GM12878 (cell line): ENCODE measurements around the gene MAP6D1. TPM values are rescaled to one million over a fixed set of nuclear protein-coding genes. Genes with fewer than 3 reads are reported as not detected.
"Not testable (repeated sequence)": the region's sequence is repeated elsewhere in the genome, so short reads cannot be mapped to it uniquely, and the experiment has no call there.

Source experiments
- ATAC-seq: fragments of 200-7000 bp; cut with Tn5 transposase; 3 replicates; pipeline ENCODE4 v1.9.1; 2020; ENCODE audit warnings: mild to moderate bottlenecking, moderate library complexity
- BruUV-seq: library from RNA; stranded (reverse); fragments of 400-500 nt; replicated peaks from 2 replicates; lab custom pipeline; 2021; lab: Mats Ljungman, UMichigan
- CTCF ChIA-PET: fragments of 300-600 bp; sonication (Branson Sonifier 250); formaldehyde crosslinking; extraction: SDS; loops from one replicate; lab custom pipeline; 2021; ENCODE audit warnings: inconsistent platforms; lab: Yijun Ruan, JAX
- POLR2A ChIA-PET: fragments of 350-600 bp; formaldehyde crosslinking; extraction: SDS; loops from one replicate; lab custom pipeline; 2021; ENCODE audit warnings: inconsistent platforms; lab: Charles Lee
- RAD21 ChIA-PET: fragments of 300-600 bp; sonication (Branson Sonifier 250); formaldehyde crosslinking; loops from one replicate; lab custom pipeline; 2023; ENCODE audit warnings: antibody characterized with exemption; ENCODE audit not compliant: unreplicated experiment; lab: Charles Lee
- SMC1A ChIA-PET: fragments of 300-600 bp; sonication (Branson Sonifier 250); formaldehyde crosslinking; loops from one replicate; lab custom pipeline; 2023; ENCODE audit not compliant: unreplicated experiment, uncharacterized antibody; lab: Charles Lee
- DNase-seq: peaks from one replicate; pipeline ENCODE4 v3.0.0-alpha.2; 2011; ENCODE audit warnings: low read depth, low spot score
- FAIRE-seq: peaks from 3 replicates; lab custom pipeline; 2011; peaks lifted over from hg19 to GRCh38; lab: Jason Lieb, UNC
- H2AFZ ChIP-seq: 2 replicates; pipeline ENCODE4 v1.6.0; 2011; ENCODE audit warnings: low read depth, low read length, control low read depth; ENCODE audit not compliant: control insufficient read depth
- H3K27ac ChIP-seq: 2 replicates; pipeline ENCODE4 v1.5.1; 2011; ENCODE audit warnings: control low read depth; ENCODE audit not compliant: control insufficient read depth, insufficient read depth
- H3K27me3 ChIP-seq, 2 experiments: replicated peaks in 1 of 2; 2 replicates each; pipeline versions ENCODE4 v1.6.0 to v1.6.1; 2011; ENCODE audit warnings: low read length in 1 of 2; ENCODE audit not compliant: control insufficient read depth in 2 of 2, insufficient read depth in 2 of 2
- H3K36me3 ChIP-seq, 2 experiments: 2 replicates each; pipeline ENCODE4 v1.5.1; 2011; ENCODE audit warnings: low read length in 1 of 2; ENCODE audit not compliant: control insufficient read depth in 2 of 2, insufficient read depth in 2 of 2
- H3K4me1 ChIP-seq: 2 replicates; pipeline ENCODE4 v1.6.1; 2011; ENCODE audit warnings: mild to moderate bottlenecking, low read length, moderate library complexity, mixed read lengths; ENCODE audit not compliant: control insufficient read depth, insufficient read depth
- H3K4me2 ChIP-seq: 2 replicates; pipeline ENCODE4 v1.6.0; 2011; ENCODE audit warnings: control low read depth; ENCODE audit not compliant: control insufficient read depth, insufficient read depth
- H3K4me3 ChIP-seq: fragments of 200-600 bp; sonication (generic); 2 replicates; pipeline ENCODE4 v1.5.1; 2016
- H3K79me2 ChIP-seq: 2 replicates; pipeline ENCODE4 v1.6.0; 2011; ENCODE audit warnings: low read length; ENCODE audit not compliant: control insufficient read depth, insufficient read depth
- H3K9ac ChIP-seq: 2 replicates; pipeline ENCODE4 v1.8.0; 2011; ENCODE audit warnings: low read length, control low read depth, mixed read lengths; ENCODE audit not compliant: control insufficient read depth, insufficient read depth
- H3K9me3 ChIP-seq: replicated peaks from 3 replicates; pipeline ENCODE4 v1.5.1; 2011; ENCODE audit warnings: mild to moderate bottlenecking, low read length; ENCODE audit not compliant: control insufficient read depth, insufficient read depth
- H4K20me1 ChIP-seq: 2 replicates; pipeline ENCODE4 v1.6.0; 2011; ENCODE audit not compliant: control insufficient read depth, insufficient read depth
- BMI1 ChIP-seq: fragments of 450-650 bp; IDR thresholded peaks from 2 replicates; pipeline ENCODE4 v1.6.1; 2016; ENCODE audit warnings: mild to moderate bottlenecking, moderate library complexity, borderline replicate concordance
- CBX5 ChIP-seq: sonication (generic); IDR thresholded peaks from 2 replicates; pipeline ENCODE4 v1.6.1; 2016; ENCODE audit warnings: low read depth, moderate library complexity, mild to moderate bottlenecking, inconsistent platforms
- SUZ12 ChIP-seq: fragments of 200-600 bp; sonication (generic); IDR thresholded peaks from one replicate; pipeline ENCODE4 v1.6.1; 2018; ENCODE audit warnings: antibody characterized with exemption, mild to moderate bottlenecking; ENCODE audit not compliant: unreplicated experiment
- ZNF384 ChIP-seq: IDR thresholded peaks from 2 replicates; pipeline ENCODE4 v1.6.1; 2012; ENCODE audit warnings: low read depth, mild to moderate bottlenecking, low read length, improper control_type of control experiment, borderline replicate concordance
- ZZZ3 ChIP-seq: IDR thresholded peaks from 2 replicates; pipeline ENCODE4 v1.6.1; 2011; ENCODE audit warnings: low read depth; ENCODE audit not compliant: control insufficient read depth, insufficient read length
- WGBS: methylation state at CpG from one replicate; pipeline ENCODE4 v1.1.6; 2016; ENCODE audit warnings: low lambda C conversion rate; ENCODE audit not compliant: insufficient replicate concordance, insufficient coverage; ENCODE audit errors: missing lambda C conversion rate; 5-methylcytosine and 5-hydroxymethylcytosine counted together
- in situ Hi-C: fragments of 300-500 bp; cut with MboI; formaldehyde crosslinking; loops from 9 replicates; pipeline ENCODE4 v1.14.3; 2018; ENCODE audit warnings: mixed read lengths
- intact Hi-C: fragments of 100-400 bp; cut with micrococcal nuclease; formaldehyde crosslinking; loops from one replicate; pipeline ENCODE4 v1.14.2; 2022; ENCODE audit not compliant: unreplicated experiment
- polyA plus RNA-seq, 11 experiments: library from polyadenylated mRNA; depleted of rRNA in 4 of 11; unstranded in 6 of 11; stranded (reverse) in 5 of 11; fragments of >200 nt; fragmentation: Nextera tagmentation in 4 of 11; fragmentation: Illumina TruSeq in 1 of 11; extraction: Ambion mirVana in 4 of 11; extraction: Trizol in 1 of 11; gene quantifications; 1 replicate in 1 of 11; 2 replicates in 10 of 11; pipeline versions ENCODE4 v1.2.1 to v1.2.3, GENCODE V29; 2011 to 2016; ENCODE audit warnings: inconsistent platforms in 2 of 11, missing spikeins in 2 of 11, low read depth in 1 of 11
- total RNA-seq, 4 experiments: library from RNA; depleted of rRNA in 3 of 4; stranded (reverse); fragments of >200 nt in 3 of 4; fragmentation: Illumina TruSeq in 1 of 4; extraction: Trizol in 1 of 4; gene quantifications; 2 replicates each; pipeline versions ENCODE4 v1.2.1 to v1.2.3, GENCODE V29; 2013 to 2021
- TF ChIP-seq, protein P1 (sequence below): fragments of 450-650 bp; IDR thresholded peaks from 2 replicates; pipeline ENCODE4 v1.6.1; 2016; ENCODE audit warnings: mild to moderate bottlenecking, moderate library complexity, borderline replicate concordance
- TF ChIP-seq, protein P2 (sequence below): fragments of 450-650 bp; formaldehyde crosslinking; IDR thresholded peaks from 2 replicates; pipeline ENCODE4 v1.4.0; 2022; ENCODE audit warnings: mild to moderate bottlenecking, moderate library complexity

MAP6D1 gene
- total and polyA plus RNA-seq, 10 of the 15 experiments (the other 5 are each of a cell fraction or from before 2014, with no cell fraction given) = 0.50 to 2.2 (median 1.2) TPM; not detected in 3

DNA sequence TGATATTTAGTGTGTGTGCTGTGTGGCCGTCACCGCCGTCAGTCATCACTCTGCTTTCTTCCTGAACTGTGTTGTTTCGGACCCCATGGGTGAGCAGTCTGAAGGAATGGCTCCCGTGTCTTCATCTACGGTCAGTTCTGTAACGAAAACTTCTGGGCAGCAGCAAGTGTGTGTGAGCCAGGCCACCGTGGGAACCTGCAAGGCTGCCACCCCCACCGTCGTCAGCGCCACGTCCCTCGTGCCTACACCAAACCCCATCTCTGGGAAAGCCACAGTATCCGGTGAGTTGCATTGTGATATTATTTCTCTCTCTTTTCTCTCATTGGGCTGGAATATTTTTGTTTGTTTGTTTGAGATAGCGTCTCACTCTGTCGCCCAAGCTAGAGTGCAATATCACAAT, 34.7 kb downstream of the MAP6D1 start (continued):
- TF ChIP-seq, protein P1, sequence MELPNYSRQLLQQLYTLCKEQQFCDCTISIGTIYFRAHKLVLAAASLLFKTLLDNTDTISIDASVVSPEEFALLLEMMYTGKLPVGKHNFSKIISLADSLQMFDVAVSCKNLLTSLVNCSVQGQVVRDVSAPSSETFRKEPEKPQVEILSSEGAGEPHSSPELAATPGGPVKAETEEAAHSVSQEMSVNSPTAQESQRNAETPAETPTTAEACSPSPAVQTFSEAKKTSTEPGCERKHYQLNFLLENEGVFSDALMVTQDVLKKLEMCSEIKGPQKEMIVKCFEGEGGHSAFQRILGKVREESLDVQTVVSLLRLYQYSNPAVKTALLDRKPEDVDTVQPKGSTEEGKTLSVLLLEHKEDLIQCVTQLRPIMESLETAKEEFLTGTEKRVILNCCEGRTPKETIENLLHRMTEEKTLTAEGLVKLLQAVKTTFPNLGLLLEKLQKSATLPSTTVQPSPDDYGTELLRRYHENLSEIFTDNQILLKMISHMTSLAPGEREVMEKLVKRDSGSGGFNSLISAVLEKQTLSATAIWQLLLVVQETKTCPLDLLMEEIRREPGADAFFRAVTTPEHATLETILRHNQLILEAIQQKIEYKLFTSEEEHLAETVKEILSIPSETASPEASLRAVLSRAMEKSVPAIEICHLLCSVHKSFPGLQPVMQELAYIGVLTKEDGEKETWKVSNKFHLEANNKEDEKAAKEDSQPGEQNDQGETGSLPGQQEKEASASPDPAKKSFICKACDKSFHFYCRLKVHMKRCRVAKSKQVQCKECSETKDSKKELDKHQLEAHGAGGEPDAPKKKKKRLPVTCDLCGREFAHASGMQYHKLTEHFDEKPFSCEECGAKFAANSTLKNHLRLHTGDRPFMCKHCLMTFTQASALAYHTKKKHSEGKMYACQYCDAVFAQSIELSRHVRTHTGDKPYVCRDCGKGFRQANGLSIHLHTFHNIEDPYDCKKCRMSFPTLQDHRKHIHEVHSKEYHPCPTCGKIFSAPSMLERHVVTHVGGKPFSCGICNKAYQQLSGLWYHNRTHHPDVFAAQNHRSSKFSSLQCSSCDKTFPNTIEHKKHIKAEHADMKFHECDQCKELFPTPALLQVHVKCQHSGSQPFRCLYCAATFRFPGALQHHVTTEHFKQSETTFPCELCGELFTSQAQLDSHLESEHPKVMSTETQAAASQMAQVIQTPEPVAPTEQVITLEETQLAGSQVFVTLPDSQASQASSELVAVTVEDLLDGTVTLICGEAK = no peak
- TF ChIP-seq ZZZ3 (no peak), BMI1 (no peak)
- TF ChIP-seq, protein P2, sequence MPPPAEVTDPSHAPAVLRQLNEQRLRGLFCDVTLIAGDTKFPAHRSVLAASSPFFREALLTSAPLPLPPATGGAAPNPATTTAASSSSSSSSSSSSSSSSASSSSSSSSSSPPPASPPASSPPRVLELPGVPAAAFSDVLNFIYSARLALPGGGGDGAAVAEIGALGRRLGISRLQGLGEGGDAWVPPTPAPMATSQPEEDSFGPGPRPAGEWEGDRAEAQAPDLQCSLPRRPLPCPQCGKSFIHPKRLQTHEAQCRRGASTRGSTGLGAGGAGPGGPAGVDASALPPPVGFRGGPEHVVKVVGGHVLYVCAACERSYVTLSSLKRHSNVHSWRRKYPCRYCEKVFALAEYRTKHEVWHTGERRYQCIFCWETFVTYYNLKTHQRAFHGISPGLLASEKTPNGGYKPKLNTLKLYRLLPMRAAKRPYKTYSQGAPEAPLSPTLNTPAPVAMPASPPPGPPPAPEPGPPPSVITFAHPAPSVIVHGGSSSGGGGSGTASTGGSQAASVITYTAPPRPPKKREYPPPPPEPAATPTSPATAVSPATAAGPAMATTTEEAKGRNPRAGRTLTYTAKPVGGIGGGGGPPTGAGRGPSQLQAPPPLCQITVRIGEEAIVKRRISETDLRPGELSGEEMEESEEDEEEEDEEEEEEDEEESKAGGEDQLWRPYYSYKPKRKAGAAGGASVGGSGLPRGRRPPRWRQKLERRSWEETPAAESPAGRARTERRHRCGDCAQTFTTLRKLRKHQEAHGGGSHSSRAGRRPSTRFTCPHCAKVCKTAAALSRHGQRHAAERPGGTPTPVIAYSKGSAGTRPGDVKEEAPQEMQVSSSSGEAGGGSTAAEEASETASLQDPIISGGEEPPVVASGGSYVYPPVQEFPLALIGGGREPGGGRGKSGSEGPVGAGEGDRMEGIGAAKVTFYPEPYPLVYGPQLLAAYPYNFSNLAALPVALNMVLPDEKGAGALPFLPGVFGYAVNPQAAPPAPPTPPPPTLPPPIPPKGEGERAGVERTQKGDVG (CRISPR knock-in tag) = no peak

DNA sequence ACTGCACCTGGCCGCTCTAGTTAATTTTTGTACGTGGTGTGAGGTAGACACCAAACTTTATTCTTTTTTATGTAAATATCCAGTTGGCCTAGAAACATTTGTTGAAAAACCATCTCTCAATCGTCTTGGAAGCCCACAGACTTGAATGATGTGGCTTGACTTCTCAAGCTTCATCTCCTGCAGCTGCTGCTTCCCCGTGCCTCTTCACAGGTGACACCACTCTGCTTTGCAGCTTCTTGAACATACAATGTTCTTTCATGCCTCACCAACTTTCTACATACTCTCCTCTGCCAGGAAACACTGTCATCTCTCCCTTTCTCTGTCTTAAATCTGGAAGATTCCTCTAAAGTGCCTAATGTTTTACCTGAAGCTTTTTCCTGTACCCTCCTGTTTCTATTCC, 35.6 kb downstream of the MAP6D1 start:
- in situ Hi-C loops = no loop called here

DNA sequence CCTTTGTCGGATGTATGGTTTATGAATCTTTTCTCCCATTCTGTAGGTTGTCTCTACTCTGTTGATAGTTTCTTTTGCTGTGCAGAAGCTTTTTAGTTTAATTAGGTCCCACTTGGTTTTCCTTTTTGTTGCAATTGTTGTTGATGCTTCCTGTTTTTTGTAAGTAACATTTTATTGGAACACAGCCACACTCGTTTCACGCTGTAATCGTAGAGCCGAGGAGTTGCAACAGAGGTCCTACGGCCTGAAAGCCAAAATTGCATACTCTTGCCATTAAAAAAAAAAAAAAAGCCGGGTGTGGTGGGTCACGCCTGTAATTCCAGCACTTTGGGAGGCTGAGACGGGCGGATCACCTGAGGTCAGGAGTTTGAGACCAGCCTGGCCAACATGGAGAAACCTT, 40.9 kb downstream of the MAP6D1 start:
- H3K36me3 ChIP-seq = peaks cover 5 to 31% of the 10 kb centered on the region in 2 experiments
- RAD21 ChIA-PET = interaction anchor here (0.7 kb wide), 1 partner anchor 31 kb away, joined by 3 read pairs; no protein-coding TSS in a partner anchor
- in situ Hi-C loops, H3K9me3 ChIP-seq, H3K27ac ChIP-seq, ATAC-seq, H3K4me2 ChIP-seq, H3K79me2 ChIP-seq, intact Hi-C loops, SMC1A ChIA-PET, CTCF ChIA-PET, H3K27me3 ChIP-seq, H3K4me1 ChIP-seq, BruUV-seq, H3K4me3 ChIP-seq, DNase-seq, H2AFZ ChIP-seq, FAIRE-seq, H3K9ac ChIP-seq, H4K20me1 ChIP-seq: not testable (repeated sequence)
- 91% methylated on average over 9 of the region's 10 CpGs for WGBS
- POLR2A ChIA-PET = interaction anchor here (0.7 kb wide), 1 partner anchor 443 kb away, joined by 4 read pairs; no protein-coding TSS in a partner anchor

More for the DNA sequence above, 35.6 kb downstream of the MAP6D1 start:
- DNase-seq (no peak), ATAC-seq (no peak), FAIRE-seq (no peak)
- peaks cover 7 to 35% of the 10 kb centered on the region in 2 experiments for H3K36me3 ChIP-seq
- BruUV-seq = no TSS peak
- ChIA-PET POLR2A (interaction anchor here (1.9 kb wide), 1 partner anchor 9 kb away, joined by 5 read pairs; no protein-coding TSS in a partner anchor), SMC1A (interaction anchor here (2.3 kb wide), 1 partner anchor 10 kb away, joined by 8 read pairs; no protein-coding TSS in a partner anchor), CTCF (interaction anchor here (1.0 to 1.9 kb wide), 3 partner anchors 14 to 25 kb away, joined by 3 to 8 read pairs (median 4); no protein-coding TSS in a partner anchor), RAD21 (interaction anchor here (1.6 kb wide), 1 partner anchor 352 kb away, joined by 4 read pairs; no protein-coding TSS in a partner anchor)
- H3K4me1 ChIP-seq = no peaks in the 10 kb centered on the region
- H3K79me2 ChIP-seq = no peaks in the 10 kb centered on the region
- intact Hi-C loops = no loop called here
- no peak overlapping the region for H3K4me2 ChIP-seq
- H3K27ac ChIP-seq = no peak overlapping the region
- no peak overlapping the region for H3K9ac ChIP-seq
- TF ChIP-seq SUZ12 (no peak), ZNF384 (no peak), CBX5 (no peak)
- no peak overlapping the region for H3K4me3 ChIP-seq
- no peaks in the 10 kb centered on the region for H3K27me3 ChIP-seq
- H2AFZ ChIP-seq = no peak overlapping the region
- H4K20me1 ChIP-seq = no peaks in the 10 kb centered on the region
- WGBS = 67% methylated on average over 4 of the region's 4 CpGs
- no peaks in the 10 kb centered on the region for H3K9me3 ChIP-seq
